ENCODE measurements around the gene ATP8B3. TPM values are rescaled to one million over a fixed set of nuclear protein-coding genes. Genes with fewer than 3 reads are reported as not detected.

ATP8B3 gene
- total and polyA plus RNA-seq, 2 of the 13 experiments (the other 11 are each of a cell fraction or from before 2014, with no cell fraction given) = 2.6 to 5.9 TPM

- TF ChIP-seq, protein P1, sequence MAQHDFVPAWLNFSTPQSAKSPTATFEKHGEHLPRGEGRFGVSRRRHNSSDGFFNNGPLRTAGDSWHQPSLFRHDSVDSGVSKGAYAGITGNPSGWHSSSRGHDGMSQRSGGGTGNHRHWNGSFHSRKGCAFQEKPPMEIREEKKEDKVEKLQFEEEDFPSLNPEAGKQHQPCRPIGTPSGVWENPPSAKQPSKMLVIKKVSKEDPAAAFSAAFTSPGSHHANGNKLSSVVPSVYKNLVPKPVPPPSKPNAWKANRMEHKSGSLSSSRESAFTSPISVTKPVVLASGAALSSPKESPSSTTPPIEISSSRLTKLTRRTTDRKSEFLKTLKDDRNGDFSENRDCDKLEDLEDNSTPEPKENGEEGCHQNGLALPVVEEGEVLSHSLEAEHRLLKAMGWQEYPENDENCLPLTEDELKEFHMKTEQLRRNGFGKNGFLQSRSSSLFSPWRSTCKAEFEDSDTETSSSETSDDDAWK (CRISPR knock-in tag; IDR thresholded peaks at IDR 0.05) = no peak
- TF ChIP-seq ZNF780A (CRISPR knock-in tag; IDR thresholded peaks at IDR 0.05) (no peak), ZFP36L1 (CRISPR knock-in tag; IDR thresholded peaks at IDR 0.05) (no peak), AGO1 (IDR thresholded peaks at IDR 0.05; ENCODE audit: low read depth, low read length, poor library complexity, severe bottlenecking) (no peak), ZNF318 (CRISPR knock-in tag; IDR thresholded peaks at IDR 0.05) (no peak), ZNF724P (CRISPR knock-in tag; IDR thresholded peaks at IDR 0.05; ENCODE audit: borderline replicate concordance) (0 out of 2 replicates have a peak, but pooled peaks have one; percentile 28), ZNF160 (CRISPR knock-in tag; IDR thresholded peaks at IDR 0.05) (no peak), RNF2 (conservative IDR thresholded peaks at IDR 0.05; ENCODE audit: low read depth) (no peak), TEAD3 (CRISPR knock-in tag; optimal IDR thresholded peaks at IDR 0.05; ENCODE audit: borderline replicate concordance) (no peak), HMG20B (CRISPR knock-in tag; conservative IDR thresholded peaks at IDR 0.05) (no peak), RXRB (CRISPR knock-in tag; IDR thresholded peaks at IDR 0.05; ENCODE audit: borderline replicate concordance) (no peak), ZFY (CRISPR knock-in tag; IDR thresholded peaks at IDR 0.05) (peak; percentile 81), ZSCAN25 (CRISPR knock-in tag; IDR thresholded peaks at IDR 0.05) (no peak), TAF1 (CRISPR knock-in tag; IDR thresholded peaks at IDR 0.05) (peak; percentile 34; the same call in 1 of the 2 replicates)
- TF ChIP-seq, protein P2, sequence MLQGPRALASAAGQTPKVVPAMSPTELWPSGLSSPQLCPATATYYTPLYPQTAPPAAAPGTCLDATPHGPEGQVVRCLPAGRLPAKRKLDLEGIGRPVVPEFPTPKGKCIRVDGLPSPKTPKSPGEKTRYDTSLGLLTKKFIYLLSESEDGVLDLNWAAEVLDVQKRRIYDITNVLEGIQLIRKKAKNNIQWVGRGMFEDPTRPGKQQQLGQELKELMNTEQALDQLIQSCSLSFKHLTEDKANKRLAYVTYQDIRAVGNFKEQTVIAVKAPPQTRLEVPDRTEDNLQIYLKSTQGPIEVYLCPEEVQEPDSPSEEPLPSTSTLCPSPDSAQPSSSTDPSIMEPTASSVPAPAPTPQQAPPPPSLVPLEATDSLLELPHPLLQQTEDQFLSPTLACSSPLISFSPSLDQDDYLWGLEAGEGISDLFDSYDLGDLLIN (CRISPR knock-in tag; IDR thresholded peaks at IDR 0.05; ENCODE audit: borderline replicate concordance) = no peak
- TF ChIP-seq, protein P3, sequence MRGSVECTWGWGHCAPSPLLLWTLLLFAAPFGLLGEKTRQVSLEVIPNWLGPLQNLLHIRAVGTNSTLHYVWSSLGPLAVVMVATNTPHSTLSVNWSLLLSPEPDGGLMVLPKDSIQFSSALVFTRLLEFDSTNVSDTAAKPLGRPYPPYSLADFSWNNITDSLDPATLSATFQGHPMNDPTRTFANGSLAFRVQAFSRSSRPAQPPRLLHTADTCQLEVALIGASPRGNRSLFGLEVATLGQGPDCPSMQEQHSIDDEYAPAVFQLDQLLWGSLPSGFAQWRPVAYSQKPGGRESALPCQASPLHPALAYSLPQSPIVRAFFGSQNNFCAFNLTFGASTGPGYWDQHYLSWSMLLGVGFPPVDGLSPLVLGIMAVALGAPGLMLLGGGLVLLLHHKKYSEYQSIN (CRISPR knock-in tag; IDR thresholded peaks at IDR 0.05; ENCODE audit: borderline replicate concordance) = no peak
Observed at GRCh38 chr19:1847684-1848398, 35.8 kb upstream of the ATP8B3 start (continued).
